Measurements from ENCODE around the gene HHEX. TPM values are rescaled to one million over a fixed set of nuclear protein-coding genes. Genes with fewer than 3 reads are reported as not detected.
A peak's percentile ranks its signal among the peaks of the same experiment; 100 is the strongest.

The HHEX gene
- total and polyA plus RNA-seq, 8 donors = 1.4 to 6.8 (median 4.5) TPM

DNA sequence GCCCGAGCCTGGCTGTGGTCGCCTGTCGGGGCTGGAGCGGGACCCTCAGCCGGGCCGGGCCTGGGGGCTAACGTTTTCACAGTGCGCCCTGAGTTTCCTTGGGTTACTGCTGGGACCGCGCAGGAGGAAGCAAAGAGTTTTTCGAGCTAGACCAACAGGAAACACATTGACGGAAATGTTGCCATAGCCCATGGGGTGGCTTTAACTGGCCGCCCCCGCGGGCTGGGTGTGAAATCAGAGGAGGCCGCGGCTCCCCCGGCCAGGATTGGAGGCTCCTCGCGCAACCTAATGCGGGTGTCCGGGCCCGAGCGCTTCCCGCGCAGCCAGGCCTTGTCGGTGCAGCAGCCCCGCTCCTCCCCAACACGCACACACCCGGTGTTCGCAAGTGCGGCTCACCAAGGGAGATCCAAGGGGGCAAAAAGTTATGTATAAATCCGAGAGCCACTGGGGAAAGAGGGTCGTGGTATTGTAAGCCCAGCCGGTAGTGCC is 1.9 kb downstream of the HHEX start:
- Histone ChIP-seq H3K27me3 (peaks cover 0 to 55% (median 33%) of the 10 kb centered on the region in 3 donors), H3K27ac (peak overlapping the region; percentile 8 to 94 (median 83)), H3K4me3 (peak overlapping the region; percentile 14 to 88 (median 66)), H3K9me3 (no peaks in the 10 kb centered on the region), H3K36me3 (no peaks in the 10 kb centered on the region), H3K4me1 (peaks cover 0 to 53% (median 34%) of the 10 kb centered on the region in 4 donors)
- 47 to 64% (median 61%) methylated on average over 26 to 35 of the region's 35 CpGs for WGBS, 5 donors
- intact Hi-C loops (cut with DNase I; ENCODE audit: low total_unique reads) = no loop called here
- peak; percentile 33 to 62 for DNase-seq
- TF ChIP-seq, protein P1, sequence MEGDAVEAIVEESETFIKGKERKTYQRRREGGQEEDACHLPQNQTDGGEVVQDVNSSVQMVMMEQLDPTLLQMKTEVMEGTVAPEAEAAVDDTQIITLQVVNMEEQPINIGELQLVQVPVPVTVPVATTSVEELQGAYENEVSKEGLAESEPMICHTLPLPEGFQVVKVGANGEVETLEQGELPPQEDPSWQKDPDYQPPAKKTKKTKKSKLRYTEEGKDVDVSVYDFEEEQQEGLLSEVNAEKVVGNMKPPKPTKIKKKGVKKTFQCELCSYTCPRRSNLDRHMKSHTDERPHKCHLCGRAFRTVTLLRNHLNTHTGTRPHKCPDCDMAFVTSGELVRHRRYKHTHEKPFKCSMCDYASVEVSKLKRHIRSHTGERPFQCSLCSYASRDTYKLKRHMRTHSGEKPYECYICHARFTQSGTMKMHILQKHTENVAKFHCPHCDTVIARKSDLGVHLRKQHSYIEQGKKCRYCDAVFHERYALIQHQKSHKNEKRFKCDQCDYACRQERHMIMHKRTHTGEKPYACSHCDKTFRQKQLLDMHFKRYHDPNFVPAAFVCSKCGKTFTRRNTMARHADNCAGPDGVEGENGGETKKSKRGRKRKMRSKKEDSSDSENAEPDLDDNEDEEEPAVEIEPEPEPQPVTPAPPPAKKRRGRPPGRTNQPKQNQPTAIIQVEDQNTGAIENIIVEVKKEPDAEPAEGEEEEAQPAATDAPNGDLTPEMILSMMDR (IDR thresholded peaks at IDR 0.05) = no peak
- TF ChIP-seq POLR2A (IDR thresholded peaks at IDR 0.05) (no peak), POLR2AphosphoS5 (IDR thresholded peaks at IDR 0.05) (peak in 2 of 3 donors; percentile 24 to 35)

DNA sequence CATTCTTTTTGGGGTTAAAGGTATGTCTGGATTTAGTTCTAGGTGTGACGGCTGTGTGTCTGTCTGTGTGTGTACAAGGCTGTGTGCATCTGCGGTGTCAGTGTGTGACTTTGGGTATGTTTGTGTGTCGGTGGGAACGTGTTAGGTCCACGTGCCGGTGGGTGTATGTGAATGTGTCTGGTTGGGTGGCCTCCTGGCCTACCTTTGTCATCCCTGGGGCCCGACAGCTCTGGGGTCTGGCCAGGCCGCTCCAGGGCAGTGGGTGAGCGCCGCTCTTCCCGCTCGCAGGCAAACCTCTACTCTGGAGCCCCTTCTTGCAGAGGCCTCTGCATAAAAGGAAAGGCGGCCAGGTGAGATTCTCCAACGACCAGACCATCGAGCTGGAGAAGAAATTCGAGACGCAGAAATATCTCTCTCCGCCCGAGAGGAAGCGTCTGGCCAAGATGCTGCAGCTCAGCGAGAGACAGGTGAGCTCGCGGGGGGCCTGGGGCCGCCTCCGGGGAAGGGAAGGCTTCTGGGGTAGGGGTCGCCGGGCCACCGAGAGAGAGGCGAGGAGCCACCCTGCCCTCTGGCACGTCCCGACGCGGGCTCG is 2.4 kb downstream of the HHEX start:
- WGBS, 5 donors = 29 to 59% (median 44%) methylated on average over 29 to 34 of the region's 34 CpGs
- Histone ChIP-seq H3K4me3 (peak overlapping the region; percentile 14 to 88 (median 66)), H3K9me3 (no peaks in the 10 kb centered on the region), H3K4me1 (peaks cover 0 to 53% (median 36%) of the 10 kb centered on the region in 4 donors), H3K27me3 (peaks cover 0 to 59% (median 33%) of the 10 kb centered on the region in 3 donors), H3K27ac (peak overlapping the region in 4 of 5 donors; percentile 82 to 94 (median 84)), H3K36me3 (no peaks in the 10 kb centered on the region)
- intact Hi-C loops (cut with DNase I; ENCODE audit: low total_unique reads) = no loop called here
- TF ChIP-seq, protein P1 (IDR thresholded peaks at IDR 0.05) = no peak
- TF ChIP-seq EP300 (IDR thresholded peaks at IDR 0.05) (no peak), POLR2AphosphoS5 (IDR thresholded peaks at IDR 0.05) (no peak), POLR2A (IDR thresholded peaks at IDR 0.05) (no peak)
- DNase-seq = no peak

GRCh38 chr10:92692697-92693533 is 3.2 kb downstream of the HHEX start:
- Histone ChIP-seq H3K27ac (peak overlapping the region in 1 of 5 donors; percentile 83), H3K9me3 (no peaks in the 10 kb centered on the region), H3K36me3 (no peaks in the 10 kb centered on the region), H3K4me3 (peak overlapping the region; percentile 14 to 88 (median 66)), H3K4me1 (peaks cover 0 to 59% (median 39%) of the 10 kb centered on the region in 4 donors), H3K27me3 (peaks cover 0 to 63% (median 33%) of the 10 kb centered on the region in 3 donors)
- TF ChIP-seq POLR2AphosphoS5 (IDR thresholded peaks at IDR 0.05) (no peak), EP300 (IDR thresholded peaks at IDR 0.05) (no peak), POLR2A (IDR thresholded peaks at IDR 0.05) (no peak)
- TF ChIP-seq, protein P1 (IDR thresholded peaks at IDR 0.05) = no peak
- 27 to 41% (median 33%) methylated on average over 7 of the region's 7 CpGs for WGBS, 5 donors
- no peak for DNase-seq
- intact Hi-C loops (cut with DNase I; ENCODE audit: low total_unique reads) = no loop called here

DNA sequence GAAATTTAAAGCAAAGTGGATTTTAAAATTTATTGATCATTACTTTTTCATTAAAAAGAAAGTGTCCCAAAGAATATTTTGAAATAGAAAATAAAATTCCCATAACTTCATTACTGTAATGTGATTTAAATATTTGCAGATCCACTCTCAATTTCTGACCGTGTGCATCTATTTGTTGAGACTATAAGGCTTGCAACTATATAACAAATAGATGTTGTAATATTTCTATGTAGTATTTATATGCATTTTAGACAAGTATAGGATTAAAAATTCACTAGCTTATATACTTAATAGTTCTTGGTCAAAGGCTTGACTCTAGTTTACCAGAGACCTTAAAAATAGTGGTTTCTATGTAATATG is 3.8 kb downstream of the HHEX start:
- WGBS, 5 donors = 59 to 75% (median 67%) methylated on average over 1 of the region's 1 CpG
- H3K4me3 ChIP-seq = no peak overlapping the region
- intact Hi-C loops (cut with DNase I; ENCODE audit: low total_unique reads) = no loop called here
- peaks cover 0 to 66% (median 33%) of the 10 kb centered on the region in 3 donors for H3K27me3 ChIP-seq
- no peak overlapping the region for H3K27ac ChIP-seq
- DNase-seq = no peak
- H3K36me3 ChIP-seq = no peaks in the 10 kb centered on the region
- no peaks in the 10 kb centered on the region for H3K9me3 ChIP-seq
- TF ChIP-seq POLR2AphosphoS5 (IDR thresholded peaks at IDR 0.05) (no peak), POLR2A (IDR thresholded peaks at IDR 0.05) (no peak), EP300 (IDR thresholded peaks at IDR 0.05) (no peak)
- TF ChIP-seq, protein P1 (IDR thresholded peaks at IDR 0.05) = no peak
- H3K4me1 ChIP-seq = peaks cover 0 to 58% (median 38%) of the 10 kb centered on the region in 4 donors

All from stomach (tissue), 9 donors.